Esophagus squamous epithelium (tissue), 5 donors: ENCODE measurements around the gene EVA1B. TPM values are rescaled to one million over a fixed set of nuclear protein-coding genes. Genes with fewer than 3 reads are reported as not detected.
A peak's percentile ranks its signal among the peaks of the same experiment; 100 is the strongest.

Experiments used
- DNase-seq: peaks from one replicate; lab custom pipeline; 2025; lab: John Stamatoyannopoulos, UW
- H3K27ac ChIP-seq, 4 donors: fragments of 200-600 bp; sonication (generic); one replicate each; pipeline ENCODE4 v1.5.1; 2016 to 2019; ENCODE audit warnings: mild to moderate bottlenecking in 1 of 4
- H3K27me3 ChIP-seq, 4 donors: fragments of 200-600 bp; sonication (generic); 1 replicate in 3 of 4; 2 replicates in 1 of 4; pipeline versions ENCODE4 v1.5.1 to v1.6.0; 2017 to 2021; ENCODE audit warnings: antibody characterized with exemption in 1 of 4
- H3K36me3 ChIP-seq, 3 donors: fragments of 200-600 bp; sonication (generic); one replicate each; pipeline ENCODE4 v1.5.1; 2016 to 2019
- H3K4me1 ChIP-seq, 3 donors: fragments of 200-600 bp; sonication (generic); one replicate each; pipeline ENCODE4 v1.5.1; 2017 to 2019
- H3K4me3 ChIP-seq, 4 donors: fragments of 200-600 bp; sonication (generic); 1 replicate in 3 of 4; 2 replicates in 1 of 4; pipeline ENCODE4 v1.5.1; 2016 to 2019; ENCODE audit warnings: mild to moderate bottlenecking in 2 of 4, moderate library complexity in 1 of 4
- H3K9me3 ChIP-seq, 3 donors: fragments of 200-600 bp; sonication (generic); one replicate each; pipeline ENCODE4 v1.5.1; 2016 to 2019
- CTCF ChIP-seq, 6 experiments: fragments of 450-650 bp in 4 of 6; fragments of 200-600 bp in 2 of 6; sonication (generic) in 2 of 6; IDR thresholded peaks; one replicate each; pipeline ENCODE4 v1.5.1; 2016 to 2019; ENCODE audit warnings: antibody characterized with exemption in 6 of 6, mild to moderate bottlenecking in 4 of 6, moderate library complexity in 4 of 6
- POLR2A ChIP-seq, 4 donors: fragments of 450-650 bp; IDR thresholded peaks; one replicate each; pipeline ENCODE4 v1.6.1; 2017; ENCODE audit warnings: antibody characterized with exemption in 4 of 4, mild to moderate bottlenecking in 4 of 4, moderate library complexity in 3 of 4
- WGBS, 2 donors: methylation state at CpG; one replicate each; pipeline ENCODE4 v1.1.5; 2018; 5-methylcytosine and 5-hydroxymethylcytosine counted together
- intact Hi-C: fragments of 100-400 bp; cut with DNase I; formaldehyde crosslinking; loops from one replicate; pipeline ENCODE4 v1.15.0; 2022
- total RNA-seq, 4 donors: library from RNA; depleted of rRNA; stranded (reverse); fragments of >200 nt; gene quantifications; one replicate each; pipeline ENCODE4 v1.1.0, GENCODE V29; 2016
- donor health status: DM: yes; HTN: yes; CAD: no.

EVA1B gene
- total RNA-seq, 4 donors from 2014 or later: 7.5 to 22.1 (median 12.8) TPM

GRCh38 chr1:36301220-36301619 lies 22.2 kb downstream of the EVA1B start:
- no peak overlapping the region for H3K4me3 ChIP-seq
- TF ChIP-seq POLR2A (IDR thresholded peaks at IDR 0.05) (no peak), CTCF (IDR thresholded peaks at IDR 0.05) (no peak)
- no peak for DNase-seq
- H3K36me3 ChIP-seq: peaks cover 21 to 85% (median 54%) of the 10 kb centered on the region in 3 donors
- WGBS, 2 donors: 56% methylated on average over 1 of the region's 1 CpG; no CpG with 5 or more reads in 1 of the 2 donors
- no peaks in the 10 kb centered on the region for H3K9me3 ChIP-seq
- no peaks in the 10 kb centered on the region for H3K27me3 ChIP-seq
- intact Hi-C loops: no loop called here
- H3K4me1 ChIP-seq: peaks cover 17 to 29% (median 17%) of the 10 kb centered on the region in 3 donors
- peak overlapping the region in 3 of 4 donors; percentile 69 to 81 (median 70) for H3K27ac ChIP-seq

GRCh38 chr1:36300526-36300925 lies 22.9 kb downstream of the EVA1B start:
- intact Hi-C loops: no loop called here
- Histone ChIP-seq H3K27me3 (no peaks in the 10 kb centered on the region), H3K9me3 (no peaks in the 10 kb centered on the region), H3K4me3 (no peak overlapping the region), H3K27ac (peak overlapping the region; percentile 69 to 81 (median 72)), H3K36me3 (peaks cover 21 to 91% (median 56%) of the 10 kb centered on the region in 3 donors), H3K4me1 (peaks cover 10 to 22% (median 11%) of the 10 kb centered on the region in 3 donors)
- no peak for DNase-seq
- TF ChIP-seq POLR2A (IDR thresholded peaks at IDR 0.05) (no peak), CTCF (IDR thresholded peaks at IDR 0.05) (no peak)
- WGBS, 2 donors: 73% methylated on average over 1 of the region's 1 CpG; no CpG with 5 or more reads in 1 of the 2 donors

- H3K27me3 ChIP-seq: no peaks in the 10 kb centered on the region
- no peak overlapping the region for H3K4me3 ChIP-seq
- 89 to 93% methylated on average over 5 of the region's 5 CpGs for WGBS, 2 donors
- no peak for TF ChIP-seq CTCF (IDR thresholded peaks at IDR 0.05)
- no peak for TF ChIP-seq POLR2A (IDR thresholded peaks at IDR 0.05)
- H3K9me3 ChIP-seq: no peaks in the 10 kb centered on the region
- peaks cover 8 to 18% (median 10%) of the 10 kb centered on the region in 3 donors for H3K4me1 ChIP-seq
- intact Hi-C loops: no loop called here
- DNase-seq: no peak
- peaks cover 21 to 99% (median 63%) of the 10 kb centered on the region in 3 donors for H3K36me3 ChIP-seq
- no peak overlapping the region for H3K27ac ChIP-seq
Measured at GRCh38 chr1:36298640-36299039, 24.8 kb downstream of the EVA1B start.

GRCh38 chr1:36297062-36297461 lies 26.4 kb downstream of the EVA1B start:
- 40 to 90% methylated on average over 1 to 2 of the region's 2 CpGs for WGBS, 2 donors
- Histone ChIP-seq H3K27me3 (no peaks in the 10 kb centered on the region), H3K36me3 (peaks cover 22 to 99% (median 50%) of the 10 kb centered on the region in 3 donors), H3K9me3 (no peaks in the 10 kb centered on the region), H3K4me3 (no peak overlapping the region), H3K4me1 (peaks cover 8 to 18% (median 10%) of the 10 kb centered on the region in 3 donors), H3K27ac (no peak overlapping the region)
- intact Hi-C loops: no loop called here
- DNase-seq: no peak
- TF ChIP-seq CTCF (IDR thresholded peaks at IDR 0.05) (no peak), POLR2A (IDR thresholded peaks at IDR 0.05) (no peak)

DNA sequence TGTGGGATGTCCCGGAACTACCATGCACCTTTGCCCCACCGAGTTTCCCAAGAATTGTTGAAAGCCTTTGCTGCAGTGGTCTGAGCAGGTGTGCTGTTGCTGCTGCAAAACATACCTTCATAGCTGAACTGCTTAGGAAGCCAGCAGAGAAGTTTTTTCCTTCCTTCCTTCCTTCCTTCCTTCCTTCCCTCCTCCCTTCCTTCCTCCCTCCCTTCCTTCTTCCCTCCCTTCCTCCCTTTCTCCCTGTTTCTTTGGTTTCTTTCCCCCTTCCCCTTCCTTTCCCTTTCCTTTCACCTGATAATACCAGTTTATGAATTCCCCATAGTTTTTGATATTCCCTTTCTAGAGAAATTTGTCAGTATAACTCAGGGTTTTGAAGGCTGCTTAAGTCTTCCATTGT lies 28.1 kb downstream of the EVA1B start:
- no peak for DNase-seq
- H3K4me1 ChIP-seq: peaks cover 2 to 17% (median 8%) of the 10 kb centered on the region in 3 donors
- H3K4me3 ChIP-seq: no peak overlapping the region
- no peak for TF ChIP-seq POLR2A (IDR thresholded peaks at IDR 0.05)
- no peak for TF ChIP-seq CTCF (IDR thresholded peaks at IDR 0.05)
- no peaks in the 10 kb centered on the region for H3K27me3 ChIP-seq
- H3K36me3 ChIP-seq: peaks cover 5 to 99% (median 46%) of the 10 kb centered on the region in 3 donors
- intact Hi-C loops: no loop called here
- H3K9me3 ChIP-seq: no peaks in the 10 kb centered on the region
- 97 to 98% methylated on average over 2 of the region's 2 CpGs for WGBS, 2 donors
- H3K27ac ChIP-seq: no peak overlapping the region
